GM18867 (cell line): ENCODE data around the gene SLC25A43.
A peak's percentile ranks its signal among the peaks of the same experiment; 100 is the strongest.
"Not testable (repeated sequence)": the region's sequence is repeated elsewhere in the genome, so short reads cannot be mapped to it uniquely, and the experiment has no call there.

Experiments
- ATAC-seq: cut with Tn5 transposase; IDR thresholded peaks from one replicate; pipeline ENCODE4 v1.9.1; 2021; ENCODE audit warnings: mild to moderate bottlenecking, moderate library complexity; ENCODE audit not compliant: unreplicated experiment

SLC25A43 gene

GRCh38 chrX:119398974-119399771 lies at the start of gene SLC25A43:
Gene SLC25A43 (plus strand): TSS chrX:119399336. CDS start chrX:119399404, 68 bp downstream.
- ATAC-seq: peak; percentile 92

- no peak for ATAC-seq
These were observed 39.3 kb upstream of the SLC25A43 start for GRCh38 chrX:119359618-119360382.

- ATAC-seq: not testable (repeated sequence)
These were observed 37.7 kb upstream of the SLC25A43 start for GRCh38 chrX:119361451-119361850.

GRCh38 chrX:119362074-119362473 lies 37.1 kb upstream of the SLC25A43 start:
- not testable (repeated sequence) for ATAC-seq

- ATAC-seq: no peak
These were observed 35.7 kb upstream of the SLC25A43 start for GRCh38 chrX:119363391-119363790.

- ATAC-seq: not testable (repeated sequence)
These were observed 27.3 kb upstream of the SLC25A43 start for GRCh38 chrX:119371861-119372260.

- no peak for ATAC-seq
These were observed 24.4 kb upstream of the SLC25A43 start for GRCh38 chrX:119374736-119375135.

GRCh38 chrX:119375561-119375960 lies 23.6 kb upstream of the SLC25A43 start:
- no peak for ATAC-seq

GRCh38 chrX:119376312-119376711 lies 22.8 kb upstream of the SLC25A43 start:
- ATAC-seq: no peak

- no peak for ATAC-seq
These were observed 17.7 kb upstream of the SLC25A43 start for GRCh38 chrX:119381349-119381944.

- ATAC-seq: no peak
These were observed 16.5 kb upstream of the SLC25A43 start for GRCh38 chrX:119382606-119383005.

GRCh38 chrX:119386685-119387084 lies 12.5 kb upstream of the SLC25A43 start:
- not testable (repeated sequence) for ATAC-seq

- ATAC-seq: not testable (repeated sequence)
These were observed 11.7 kb upstream of the SLC25A43 start for GRCh38 chrX:119387426-119387825.

GRCh38 chrX:119389214-119389613 lies 9.9 kb upstream of the SLC25A43 start:
- ATAC-seq: no peak

GRCh38 chrX:119389871-119390501 lies 9.2 kb upstream of the SLC25A43 start:
- no peak for ATAC-seq

- no peak for ATAC-seq
These were observed 7.9 kb upstream of the SLC25A43 start for GRCh38 chrX:119391279-119391678.

GRCh38 chrX:119393144-119393543 lies 6.0 kb upstream of the SLC25A43 start:
- ATAC-seq: no peak

GRCh38 chrX:119398587-119398973 lies 556 bp upstream of the SLC25A43 start:
- ATAC-seq: peak; percentile 12

- ATAC-seq: no peak
These were observed 601 bp downstream of the SLC25A43 start for GRCh38 chrX:119399772-119400101.

GRCh38 chrX:119401569-119401968 lies 2.4 kb downstream of the SLC25A43 start:
- ATAC-seq: no peak

- ATAC-seq: no peak
These were observed 3.5 kb downstream of the SLC25A43 start for GRCh38 chrX:119402588-119402987.
